Nephron (organoid): Measurements from ENCODE around the gene RPS6KC1.
"Not testable (repeated sequence)": the region's sequence is repeated elsewhere in the genome, so short reads cannot be mapped to it uniquely, and the experiment has no call there.

ENCODE experiments used
- H3K27ac Mint-ChIP-seq, 3 experiments: 2 replicates each; pipeline ENCODE4 v1.8.0; 2020; ENCODE audit warnings: mixed read lengths in 3 of 3, mild to moderate bottlenecking in 2 of 3, moderate library complexity in 1 of 3
- H3K27me3 Mint-ChIP-seq: 2 replicates; pipeline ENCODE4 v1.8.0; 2021; ENCODE audit warnings: low read depth, mild to moderate bottlenecking, moderate library complexity, mixed read lengths
- H3K36me3 Mint-ChIP-seq: 2 replicates; pipeline ENCODE4 v1.8.0; 2020; ENCODE audit warnings: low read depth, mixed read lengths
- H3K4me1 Mint-ChIP-seq: 2 replicates; pipeline ENCODE4 v1.8.0; 2020; ENCODE audit warnings: mixed read lengths
- H3K4me3 Mint-ChIP-seq, 3 experiments: 2 replicates each; pipeline ENCODE4 v1.8.0; 2020; ENCODE audit warnings: mild to moderate bottlenecking in 3 of 3, mixed read lengths in 3 of 3, moderate library complexity in 2 of 3
- H3K9me3 Mint-ChIP-seq: 2 replicates; pipeline ENCODE4 v1.8.0; 2020; ENCODE audit warnings: mixed read lengths
- CTCF ChIP-seq, 3 experiments: fragments of 200-600 bp; sonication (generic); IDR thresholded peaks; one replicate each; pipeline ENCODE4 v1.5.0; 2021; ENCODE audit warnings: antibody characterized with exemption in 3 of 3; ENCODE audit not compliant: unreplicated experiment in 3 of 3

The RPS6KC1 gene

GRCh38 chr1:213034713-213035112, 16.3 kb upstream of the RPS6KC1 start:
- Mint-ChIP-seq H3K4me3 (no peak overlapping the region), H3K9me3 (no peaks in the 10 kb centered on the region), H3K27me3 (no peaks in the 10 kb centered on the region), H3K27ac (no peak overlapping the region), H3K36me3 (no peaks in the 10 kb centered on the region), H3K4me1 (no peaks in the 10 kb centered on the region)
- no peak for TF ChIP-seq CTCF (IDR thresholded peaks at IDR 0.05; ENCODE audit: unreplicated experiment in 3 of 3)

GRCh38 chr1:213035573-213035972, 15.5 kb upstream of the RPS6KC1 start:
- H3K4me3 Mint-ChIP-seq, result no peak overlapping the region
- H3K27me3 Mint-ChIP-seq, result no peaks in the 10 kb centered on the region
- no peak for TF ChIP-seq CTCF (IDR thresholded peaks at IDR 0.05; ENCODE audit: unreplicated experiment in 3 of 3)
- no peaks in the 10 kb centered on the region for H3K9me3 Mint-ChIP-seq
- H3K36me3 Mint-ChIP-seq, result no peaks in the 10 kb centered on the region
- H3K4me1 Mint-ChIP-seq, result no peaks in the 10 kb centered on the region
- no peak overlapping the region for H3K27ac Mint-ChIP-seq

- Mint-ChIP-seq H3K27ac (no peak overlapping the region), H3K36me3 (no peaks in the 10 kb centered on the region)
- no peak for TF ChIP-seq CTCF (IDR thresholded peaks at IDR 0.05; ENCODE audit: unreplicated experiment in 3 of 3)
Observed at GRCh38 chr1:213041443-213041842, 9.6 kb upstream of the RPS6KC1 start.

GRCh38 chr1:213045321-213046226, 5.5 kb upstream of the RPS6KC1 start:
- peaks cover 15% of the 10 kb centered on the region for H3K9me3 Mint-ChIP-seq
- peak overlapping the region in 2 of 3 experiments; percentile 41 to 55 for H3K4me3 Mint-ChIP-seq
- peak overlapping the region; percentile 87 to 98 (median 96) for H3K27ac Mint-ChIP-seq
- not testable (repeated sequence) for H3K27me3 Mint-ChIP-seq, H3K4me1 Mint-ChIP-seq, H3K36me3 Mint-ChIP-seq

More at GRCh38 chr1:213041443-213041842, 9.6 kb upstream of the RPS6KC1 start:
- Mint-ChIP-seq H3K4me1 (no peaks in the 10 kb centered on the region), H3K4me3 (no peak overlapping the region), H3K9me3 (no peaks in the 10 kb centered on the region), H3K27me3 (no peaks in the 10 kb centered on the region)

GRCh38 chr1:213049232-213049631, 1.8 kb upstream of the RPS6KC1 start:
- TF ChIP-seq CTCF (IDR thresholded peaks at IDR 0.05; ENCODE audit: unreplicated experiment in 3 of 3), result no peak
- peaks cover 12% of the 10 kb centered on the region for H3K36me3 Mint-ChIP-seq
- H3K27ac Mint-ChIP-seq, result peak overlapping the region in 2 of 3 experiments; percentile 19 to 60
- peaks cover 3% of the 10 kb centered on the region for H3K27me3 Mint-ChIP-seq
- H3K4me1 Mint-ChIP-seq, result peaks cover 28% of the 10 kb centered on the region
- peak overlapping the region; percentile 45 to 82 (median 68) for H3K4me3 Mint-ChIP-seq
- peaks cover 19% of the 10 kb centered on the region for H3K9me3 Mint-ChIP-seq

- peak overlapping the region; percentile 97 to 98 (median 98) for H3K4me3 Mint-ChIP-seq
- H3K9me3 Mint-ChIP-seq, result peaks cover 19% of the 10 kb centered on the region
- H3K36me3 Mint-ChIP-seq, result peaks cover 12% of the 10 kb centered on the region
- H3K4me1 Mint-ChIP-seq, result peaks cover 33% of the 10 kb centered on the region
- H3K27ac Mint-ChIP-seq, result peak overlapping the region; percentile 86 to 97 (median 92)
- peaks cover 3% of the 10 kb centered on the region for H3K27me3 Mint-ChIP-seq
- no peak for TF ChIP-seq CTCF (IDR thresholded peaks at IDR 0.05; ENCODE audit: unreplicated experiment in 3 of 3)
Observed at GRCh38 chr1:213050745-213051126, 305 bp upstream of the RPS6KC1 start.
